Activated CD8-positive, alpha-beta T cell treated with anti-CD3 and anti-CD28 coated beads for 36 hours (primary cell): ENCODE results near the gene CCDC12. TPM values are rescaled to one million over a fixed set of nuclear protein-coding genes. Genes with fewer than 3 reads are reported as not detected.

ENCODE experiments used
- ATAC-seq: fragments of 200-7000 bp; cut with Tn5 transposase; one replicate; pipeline ENCODE4 v1.10.0; 2021; ENCODE audit warnings: mild to moderate bottlenecking, moderate library complexity
- CTCF ChIA-PET: fragments of 350-600 bp; sonication (Branson Sonifier 250); formaldehyde crosslinking; loops from one replicate; lab custom pipeline; 2021; ENCODE audit warnings: antibody characterized with exemption; lab: Charles Lee
- POLR2A ChIA-PET: fragments of 350-600 bp; sonication (Branson Sonifier 250); formaldehyde crosslinking; loops from one replicate; lab custom pipeline; 2021; ENCODE audit warnings: antibody characterized with exemption; lab: Charles Lee
- DNase-seq: peaks from one replicate; pipeline ENCODE4 v3.0.0-alpha.2; 2020
- H3K27ac Mint-ChIP-seq: one replicate; pipeline ENCODE4 v1.8.0; 2021; ENCODE audit warnings: mild to moderate bottlenecking, mixed read lengths
- H3K27me3 Mint-ChIP-seq: one replicate; pipeline ENCODE4 v1.8.0; 2021; ENCODE audit warnings: mixed read lengths
- H3K36me3 Mint-ChIP-seq: one replicate; pipeline ENCODE4 v1.8.0; 2021; ENCODE audit warnings: low read depth, mixed read lengths
- H3K4me1 Mint-ChIP-seq: one replicate; pipeline ENCODE4 v1.8.0; 2021; ENCODE audit warnings: low read depth, mixed read lengths
- H3K4me3 Mint-ChIP-seq: one replicate; pipeline ENCODE4 v1.8.0; 2021; ENCODE audit warnings: mild to moderate bottlenecking, moderate library complexity, mixed read lengths
- H3K9me3 Mint-ChIP-seq: one replicate; pipeline ENCODE4 v1.8.0; 2021; ENCODE audit warnings: mixed read lengths
- CTCF ChIP-seq: fragments of 200-600 bp; IDR thresholded peaks from one replicate; pipeline ENCODE4 v1.8.0; 2022; ENCODE audit warnings: antibody characterized with exemption, mild to moderate bottlenecking
- intact Hi-C: fragments of 100-400 bp; cut with micrococcal nuclease; formaldehyde crosslinking; loops from one replicate; pipeline ENCODE4 v1.10.0; 2022
- total RNA-seq, 2 experiments: library from RNA; stranded (reverse); gene quantifications; one replicate each; pipeline ENCODE4 v1.2.3, GENCODE V29; 2021

The CCDC12 gene
- total RNA-seq, 2 experiments from 2014 or later, result 51.2 to 51.6 TPM

- ATAC-seq, result no peak
Measured at GRCh38 chr3:46954178-46954577, 22.4 kb downstream of the CCDC12 start.

GRCh38 chr3:46953234-46954010 is 23.1 kb downstream of the CCDC12 start:
- intact Hi-C loops, result no loop called here
- peak; percentile 36 for DNase-seq
- ChIA-PET CTCF (interaction anchor here (1.0 to 1.1 kb wide), 2 partner anchors 30 to 45 kb away, joined by 3 read pairs; no protein-coding TSS in a partner anchor), POLR2A (interaction anchor here (0.9 to 2.4 kb wide), 6 partner anchors 12 to 53 kb away, joined by 3 to 11 read pairs (median 5); partner anchors contain the start of genes CCDC12 and NBEAL2)
- Mint-ChIP-seq H3K4me1 (peaks cover 82% of the 10 kb centered on the region), H3K27ac (peak overlapping the region; percentile 96), H3K36me3 (peaks cover 31% of the 10 kb centered on the region), H3K9me3 (no peaks in the 10 kb centered on the region), H3K27me3 (no peaks in the 10 kb centered on the region), H3K4me3 (peak overlapping the region; percentile 55)
- peak; percentile 28 for ATAC-seq
- no peak for TF ChIP-seq CTCF

More at GRCh38 chr3:46954178-46954577, 22.4 kb downstream of the CCDC12 start:
- no peaks in the 10 kb centered on the region for H3K9me3 Mint-ChIP-seq
- CTCF ChIA-PET, result interaction anchor here (1.0 kb wide), 1 partner anchor 44 kb away, joined by 3 read pairs; no protein-coding TSS in a partner anchor
- intact Hi-C loops, result no loop called here
- H3K4me3 Mint-ChIP-seq, result peak overlapping the region; percentile 55
- POLR2A ChIA-PET, result interaction anchor here (0.9 to 2.4 kb wide), 5 partner anchors 13 to 52 kb away, joined by 3 to 11 read pairs (median 4); partner anchors contain the start of gene CCDC12
- peaks cover 82% of the 10 kb centered on the region for H3K4me1 Mint-ChIP-seq
- TF ChIP-seq CTCF, result no peak
- H3K27me3 Mint-ChIP-seq, result no peaks in the 10 kb centered on the region
- H3K36me3 Mint-ChIP-seq, result peaks cover 33% of the 10 kb centered on the region
- peak overlapping the region; percentile 96 for H3K27ac Mint-ChIP-seq
- peak; percentile 51 for DNase-seq

- intact Hi-C loops, result no loop called here
- peak overlapping the region; percentile 96 for H3K27ac Mint-ChIP-seq
- no peak for TF ChIP-seq CTCF
- no peaks in the 10 kb centered on the region for H3K27me3 Mint-ChIP-seq
- no peaks in the 10 kb centered on the region for H3K9me3 Mint-ChIP-seq
- H3K4me3 Mint-ChIP-seq, result no peak overlapping the region
- H3K4me1 Mint-ChIP-seq, result peaks cover 82% of the 10 kb centered on the region
- ATAC-seq (no peak), DNase-seq (no peak)
- H3K36me3 Mint-ChIP-seq, result peaks cover 32% of the 10 kb centered on the region
- ChIA-PET POLR2A (interaction anchor here (1.0 to 2.4 kb wide), 4 partner anchors 17 to 54 kb away, joined by 3 to 11 read pairs (median 6); partner anchors contain the start of genes CCDC12 and NBEAL2), CTCF (interaction anchor here (1.1 kb wide), 1 partner anchor 30 kb away, joined by 3 read pairs; no protein-coding TSS in a partner anchor)
Measured at GRCh38 chr3:46952813-46953212, 23.7 kb downstream of the CCDC12 start.

GRCh38 chr3:46950650-46951241 is 25.8 kb downstream of the CCDC12 start:
- intact Hi-C loops, result no loop called here
- CTCF ChIA-PET, result no interaction called here

More at GRCh38 chr3:46950650-46951241, 25.8 kb downstream of the CCDC12 start:
- ATAC-seq, result no peak
- DNase-seq, result no peak
- TF ChIP-seq CTCF, result no peak
- peaks cover 44% of the 10 kb centered on the region for H3K36me3 Mint-ChIP-seq
- no peaks in the 10 kb centered on the region for H3K27me3 Mint-ChIP-seq
- peak overlapping the region; percentile 37 for H3K27ac Mint-ChIP-seq
- POLR2A ChIA-PET, result interaction anchor here (0.6 to 1.2 kb wide), 3 partner anchors 29 to 55 kb away, joined by 3 to 4 read pairs (median 4); partner anchors contain the start of gene NBEAL2
- H3K4me3 Mint-ChIP-seq, result no peak overlapping the region
- no peaks in the 10 kb centered on the region for H3K9me3 Mint-ChIP-seq
- H3K4me1 Mint-ChIP-seq, result peaks cover 89% of the 10 kb centered on the region
